HG02763 (cell line): ENCODE measurements around the gene PVRIG.
"Not testable (repeated sequence)": the region's sequence is repeated elsewhere in the genome, so short reads cannot be mapped to it uniquely, and the experiment has no call there.

Source experiments
- ATAC-seq: cut with Tn5 transposase; IDR thresholded peaks from one replicate; pipeline ENCODE4 v1.9.1; 2021; ENCODE audit warnings: mild to moderate bottlenecking, moderate library complexity; ENCODE audit not compliant: unreplicated experiment

The PVRIG gene

DNA sequence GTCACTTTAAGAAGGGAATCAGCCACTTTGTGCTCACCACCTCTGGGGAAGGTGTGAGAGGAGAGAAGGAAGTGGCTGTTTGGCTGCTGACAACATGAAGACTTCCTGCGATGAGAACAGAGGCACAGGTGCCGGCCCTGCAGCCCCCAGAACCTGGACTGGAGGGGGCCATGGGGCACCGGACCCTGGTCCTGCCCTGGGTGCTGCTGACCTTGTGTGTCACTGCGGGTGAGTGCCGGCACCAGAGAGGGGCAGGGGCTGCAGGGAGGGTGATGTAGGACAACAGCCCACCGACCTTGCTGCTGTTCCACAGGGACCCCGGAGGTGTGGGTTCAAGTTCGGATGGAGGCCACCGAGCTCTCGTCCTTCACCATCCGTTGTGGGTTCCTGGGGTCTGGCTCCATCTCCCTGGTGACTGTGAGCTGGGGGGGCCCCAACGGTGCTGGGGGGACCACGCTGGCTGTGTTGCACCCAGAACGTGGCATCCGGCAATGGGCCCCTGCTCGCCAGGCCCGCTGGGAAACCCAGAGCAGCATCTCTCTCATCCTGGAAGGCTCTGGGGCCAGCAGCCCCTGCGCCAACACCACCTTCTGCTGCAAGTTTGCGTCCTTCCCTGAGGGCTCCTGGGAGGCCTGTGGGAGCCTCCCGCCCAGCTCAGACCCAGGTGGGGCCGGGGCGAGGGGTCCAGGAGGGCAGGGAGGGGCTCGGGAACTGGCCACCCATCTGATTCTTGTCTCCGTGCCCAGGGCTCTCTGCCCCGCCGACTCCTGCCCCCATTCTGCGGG lies at the start of gene PVRIG:
Gene PVRIG (plus strand): TSS at position 149 of the 785 bp plus-strand sequence. CDS start 22 bp downstream, at position 171.
- not testable (repeated sequence) for ATAC-seq

DNA sequence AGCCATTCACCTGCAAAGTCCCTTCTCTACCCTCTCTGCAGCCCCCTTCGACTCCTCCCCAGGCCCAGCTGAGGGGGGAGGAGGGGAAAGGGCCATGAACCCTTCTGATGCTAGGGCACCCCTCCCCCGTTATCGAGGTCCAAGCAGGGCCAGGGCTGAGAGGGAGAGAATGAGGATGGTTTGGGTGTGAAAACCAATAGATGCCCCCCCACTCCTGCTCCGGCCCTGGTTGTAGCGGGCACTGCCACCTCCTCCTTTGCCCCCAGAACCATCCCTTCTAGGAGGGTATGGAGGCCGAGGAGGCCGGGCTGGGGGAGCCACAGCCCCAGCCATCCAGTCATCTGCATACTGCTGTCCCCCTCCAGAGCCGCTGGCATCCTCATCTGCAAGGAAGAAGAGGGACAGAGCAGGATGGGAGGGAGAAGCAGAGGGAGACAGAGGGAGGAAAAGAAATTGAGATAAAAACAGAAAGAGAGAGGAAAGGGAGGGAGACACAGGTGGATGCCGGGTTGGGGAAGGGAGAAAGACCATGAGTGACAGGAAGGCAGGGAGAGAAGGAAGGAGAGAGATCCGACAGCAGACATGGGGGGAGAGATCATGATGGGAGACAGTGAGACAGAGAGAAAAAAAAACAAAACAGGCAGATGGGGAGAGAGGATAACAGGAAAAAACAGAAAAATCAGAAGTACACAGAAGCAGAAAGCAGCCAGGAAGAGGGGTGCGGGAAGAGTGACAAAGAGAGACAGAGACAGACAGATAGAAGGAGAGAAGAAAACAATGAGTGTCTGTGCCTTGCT lies 49.5 kb upstream of the PVRIG start:
- ATAC-seq, result no peak

DNA sequence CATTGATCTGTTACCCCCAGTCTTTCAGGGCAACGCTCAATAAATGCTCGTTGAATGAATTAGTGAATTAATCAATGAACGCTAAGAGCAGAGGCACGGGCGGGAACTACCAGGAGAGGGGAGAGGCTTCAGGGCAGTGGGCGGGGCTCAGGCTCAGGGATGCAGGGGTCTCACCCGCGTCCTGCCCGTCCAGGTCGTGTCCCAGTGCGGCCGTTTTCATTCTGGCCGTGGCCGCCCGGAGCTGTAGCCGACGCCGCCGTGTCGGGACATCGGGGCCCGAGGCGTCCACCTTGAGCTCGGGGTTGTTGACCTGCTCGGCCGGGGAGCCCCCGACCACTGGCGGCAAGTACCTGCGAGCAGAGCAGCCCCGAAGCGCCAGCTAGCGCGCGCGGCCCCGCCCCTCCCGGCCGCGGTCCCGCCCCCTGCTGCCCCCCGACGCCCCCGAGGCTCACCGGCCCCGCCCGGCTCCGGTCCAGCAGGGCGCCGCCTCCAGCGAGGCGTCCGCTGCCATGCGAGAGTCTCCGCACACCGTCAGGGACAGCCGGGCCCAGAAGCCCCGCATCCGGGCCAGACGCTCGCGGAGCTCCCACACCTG lies 48.6 kb upstream of the PVRIG start:
- ATAC-seq, result no peak

DNA sequence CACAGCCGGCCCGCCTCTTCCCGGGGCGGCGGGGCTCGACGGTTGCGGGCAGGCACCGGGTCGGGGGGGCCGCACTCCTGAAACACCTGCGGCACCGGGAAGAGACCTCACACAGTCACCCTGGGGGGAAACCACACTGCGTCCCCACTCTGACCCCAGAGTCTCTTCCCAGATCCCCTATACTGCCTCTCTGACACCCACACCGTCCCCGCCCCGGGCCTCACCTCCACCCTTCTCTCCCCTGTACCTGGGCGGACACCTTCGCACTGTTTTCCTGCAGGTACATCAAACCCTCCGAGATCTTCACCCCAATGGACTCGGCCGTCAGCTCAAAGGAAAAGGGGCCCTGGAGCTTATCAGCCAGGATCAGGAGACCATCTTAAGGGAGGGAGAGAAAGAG lies 47.9 kb upstream of the PVRIG start:
- ATAC-seq, result no peak

DNA sequence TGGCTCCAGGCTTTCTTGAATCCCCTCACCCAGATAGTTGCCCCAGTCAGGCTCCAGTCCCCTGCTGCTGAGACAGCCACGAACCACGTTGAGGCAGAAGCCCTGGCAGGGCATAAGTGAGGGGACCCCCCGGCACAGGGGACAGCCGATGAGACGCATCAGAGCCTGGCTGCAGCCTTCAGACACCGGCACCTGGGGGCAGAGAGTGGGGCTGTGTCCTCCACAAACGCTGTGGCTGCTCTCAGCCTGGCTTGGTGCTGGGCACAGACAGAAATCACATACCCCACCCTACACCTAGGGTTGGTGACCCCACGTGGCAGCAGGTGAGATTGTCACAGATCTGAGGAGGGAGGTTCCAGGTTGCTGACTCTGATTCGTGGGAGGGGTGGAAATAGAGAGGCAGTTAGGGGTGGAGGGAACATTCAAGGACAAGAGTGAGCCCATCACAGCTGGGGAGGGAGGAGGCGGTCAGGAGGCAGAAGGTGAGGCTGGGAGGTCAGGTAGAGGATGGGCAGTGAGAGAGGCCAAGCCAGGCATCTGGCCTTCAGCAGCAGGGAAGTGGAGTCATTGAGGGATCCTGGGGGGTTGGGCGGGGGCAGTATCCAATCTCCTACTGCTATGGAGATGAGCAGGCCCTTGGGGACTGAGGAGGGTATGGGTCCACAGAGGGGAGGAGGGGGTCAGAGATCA lies 45.8 kb upstream of the PVRIG start:
- ATAC-seq, result no peak

DNA sequence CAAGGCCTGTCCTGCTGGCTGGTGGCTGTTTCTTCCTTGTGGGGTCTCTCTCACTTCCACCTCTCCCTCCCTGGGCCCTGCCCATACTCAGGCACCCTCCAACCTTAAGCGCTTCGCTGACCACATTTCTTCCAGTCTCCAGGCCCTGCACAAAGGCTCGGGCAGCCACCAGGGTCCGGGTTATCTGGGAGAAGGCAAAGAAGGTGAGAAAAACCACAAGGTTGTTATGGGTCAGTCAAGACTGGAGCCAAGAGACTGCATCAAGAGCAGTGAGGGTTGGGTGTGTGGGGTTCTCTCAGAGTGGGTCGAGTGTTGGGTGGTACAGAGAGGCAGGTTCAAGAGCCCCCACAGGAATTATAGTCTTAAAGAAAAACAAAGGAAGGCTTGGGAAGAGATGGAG lies 45.2 kb upstream of the PVRIG start:
- no peak for ATAC-seq

DNA sequence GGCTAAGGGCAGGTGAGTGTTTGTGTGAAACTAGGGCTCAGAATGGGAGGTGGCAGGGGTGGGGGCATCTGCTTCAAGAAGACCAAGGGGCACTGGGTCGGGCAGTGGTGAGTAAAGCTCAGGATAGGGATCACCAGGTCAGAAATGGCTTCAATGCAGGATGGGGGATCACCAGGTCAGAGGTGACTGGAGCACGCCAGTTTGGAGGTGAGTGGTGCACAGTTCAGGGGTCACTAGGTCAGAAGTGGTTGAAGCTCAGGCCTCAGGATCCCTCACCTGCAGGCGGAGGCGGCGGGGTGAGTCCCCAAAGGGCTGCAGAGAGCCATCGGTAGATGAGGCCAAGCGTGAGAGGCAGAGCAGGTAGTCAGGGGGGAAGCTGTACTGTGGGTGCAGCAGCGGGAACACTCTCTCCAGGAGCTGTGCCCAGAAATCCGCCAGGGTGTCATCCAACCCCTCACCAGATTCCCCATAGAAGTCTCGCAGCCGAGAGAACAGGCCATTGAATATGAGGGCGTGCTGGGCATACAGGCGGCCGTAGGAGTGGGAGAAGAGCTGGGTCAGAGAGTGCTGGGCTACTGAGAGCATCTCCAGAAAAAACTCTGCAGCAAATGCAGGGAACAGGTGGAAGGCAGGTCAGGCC lies 44.3 kb upstream of the PVRIG start:
- no peak for ATAC-seq

DNA sequence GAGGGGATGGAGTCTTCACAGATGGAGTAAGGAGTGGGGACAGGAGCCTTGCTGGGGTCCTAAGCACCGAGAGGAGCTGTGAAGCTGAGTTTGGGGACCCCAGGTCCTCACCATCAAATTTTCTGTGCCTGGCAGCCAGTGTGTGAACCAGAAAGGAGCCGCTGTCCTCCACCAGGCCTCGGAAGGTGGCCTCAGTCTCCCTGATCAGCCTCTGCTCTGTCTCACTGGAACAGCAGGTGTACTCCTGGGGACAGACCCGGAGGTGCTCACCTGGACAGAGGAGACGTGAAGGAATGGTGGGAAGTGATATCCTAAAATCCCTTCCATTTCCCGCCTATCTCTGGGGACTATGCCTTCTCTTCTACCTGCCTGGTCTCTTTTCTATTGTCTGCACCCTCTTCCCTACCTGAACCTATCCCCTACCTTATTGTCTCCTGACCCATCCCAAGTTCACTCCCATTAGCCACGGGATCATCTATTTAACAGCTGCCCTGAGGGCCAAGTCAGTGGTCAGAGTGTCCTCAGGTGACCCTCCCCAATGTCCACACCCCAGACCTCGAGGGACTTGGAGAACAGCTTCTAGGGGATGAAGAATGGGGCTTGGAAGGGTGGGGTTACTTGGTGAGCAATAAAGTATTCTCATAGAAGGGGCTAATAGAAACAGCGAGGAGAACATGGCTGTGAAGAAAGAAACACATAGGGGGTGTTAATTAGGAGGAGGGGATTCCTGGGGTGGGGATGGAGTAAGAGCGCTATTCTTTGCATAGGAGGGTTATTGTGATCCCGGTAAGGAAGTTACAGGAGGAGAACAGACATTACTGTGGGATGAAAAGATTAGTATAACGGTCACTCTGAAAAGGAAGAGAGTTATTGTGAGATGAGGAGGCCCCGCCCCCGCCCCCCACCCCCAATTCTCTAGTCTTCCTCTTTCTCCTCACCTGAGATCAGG lies 43.4 kb upstream of the PVRIG start:
- ATAC-seq, result no peak

DNA sequence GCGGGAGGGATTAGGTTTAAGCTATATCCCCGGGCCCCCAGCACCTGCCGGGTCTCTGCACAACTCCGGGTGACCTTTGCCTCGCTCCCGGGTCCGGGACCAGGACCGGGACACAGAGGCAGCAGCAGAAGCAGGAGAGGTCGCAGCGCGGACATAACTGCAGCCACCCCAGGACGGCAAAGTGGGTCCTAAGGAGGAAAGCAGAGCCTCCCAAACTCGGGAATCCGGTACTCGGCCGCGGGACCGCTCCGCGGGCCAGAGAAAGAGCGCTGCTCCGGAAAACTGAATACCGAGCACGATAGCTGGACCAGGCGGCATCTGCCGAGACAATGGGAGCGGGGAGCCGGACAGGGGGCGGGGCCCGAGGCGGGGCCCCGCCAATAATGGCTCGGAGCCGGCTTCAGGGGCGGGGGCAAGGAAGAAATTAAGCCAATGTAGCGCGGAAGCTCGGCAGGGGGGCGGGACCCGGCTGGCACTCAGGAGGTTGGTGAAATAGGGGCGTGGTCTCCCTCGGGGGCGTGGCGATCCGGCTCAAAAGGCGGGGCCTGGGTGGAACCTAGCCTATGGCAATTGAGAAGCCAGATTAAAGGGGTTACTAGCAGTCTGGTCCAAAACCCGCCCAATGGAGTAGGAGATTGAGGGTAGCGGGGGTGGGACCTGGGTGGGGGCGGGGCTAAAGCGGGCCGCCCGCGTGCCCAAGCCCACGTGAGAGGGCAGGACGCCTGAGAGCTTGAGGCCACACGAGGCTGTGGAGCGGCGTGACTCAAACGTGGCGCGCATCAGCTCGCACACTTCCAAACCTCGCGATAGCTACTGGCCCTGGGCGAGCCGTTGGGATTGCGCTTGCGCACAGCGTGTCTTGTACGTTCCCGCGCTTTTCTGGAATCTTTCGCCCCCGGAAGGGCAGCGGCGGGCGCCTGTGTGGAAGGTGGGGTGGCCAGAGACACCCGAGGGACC lies 42.4 kb upstream of the PVRIG start, which contains the start of the genes GPC2 and STAG3:
Gene GPC2 (minus strand): TSS at position 337 of the 957 bp plus-strand sequence. CDS start 182 bp downstream, at position 155.
Gene STAG3 (plus strand): TSS at position 874 of the 957 bp plus-strand sequence. CDS start 2,639 bp downstream, outside the sequence.
- peak; percentile 86 for ATAC-seq

DNA sequence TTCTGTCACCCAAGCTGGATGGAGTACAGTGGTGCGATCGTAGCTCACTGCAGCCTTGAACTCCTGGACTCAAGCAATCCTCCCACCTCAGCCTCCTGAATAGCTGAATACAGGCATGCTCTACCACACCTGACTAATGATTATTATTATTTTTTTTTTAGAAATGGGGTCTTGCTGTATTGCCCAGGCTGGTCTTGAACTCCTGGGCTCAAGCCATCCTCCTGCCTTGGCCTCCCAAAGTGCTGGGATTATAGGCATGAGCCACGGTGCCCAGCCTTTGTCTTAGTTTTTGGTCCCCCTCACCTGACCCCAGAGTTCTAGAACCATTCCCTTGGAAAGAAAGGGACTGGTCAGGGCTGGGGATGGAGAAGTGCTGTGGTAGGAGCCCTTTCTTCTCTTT lies 39.7 kb upstream of the PVRIG start:
- ATAC-seq, result not testable (repeated sequence)

DNA sequence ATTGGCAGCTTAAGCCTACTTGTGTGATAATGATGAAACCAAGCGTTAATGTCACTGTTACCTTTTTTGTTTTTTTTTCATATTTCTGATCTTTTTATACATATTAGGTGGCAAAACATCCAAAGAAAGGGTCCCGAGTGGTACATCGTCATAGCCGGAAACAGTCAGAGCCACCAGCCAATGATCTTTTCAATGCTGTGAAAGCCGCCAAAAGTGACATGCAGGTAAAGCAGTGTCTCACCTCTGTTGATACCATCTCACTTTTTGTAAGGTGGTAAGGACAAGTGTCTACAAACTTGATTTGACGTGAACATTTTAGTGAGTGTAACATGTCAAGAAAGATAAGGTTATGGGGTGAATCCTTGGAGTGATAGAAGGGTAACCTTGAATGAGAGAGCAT lies 37.1 kb upstream of the PVRIG start:
- not testable (repeated sequence) for ATAC-seq

DNA sequence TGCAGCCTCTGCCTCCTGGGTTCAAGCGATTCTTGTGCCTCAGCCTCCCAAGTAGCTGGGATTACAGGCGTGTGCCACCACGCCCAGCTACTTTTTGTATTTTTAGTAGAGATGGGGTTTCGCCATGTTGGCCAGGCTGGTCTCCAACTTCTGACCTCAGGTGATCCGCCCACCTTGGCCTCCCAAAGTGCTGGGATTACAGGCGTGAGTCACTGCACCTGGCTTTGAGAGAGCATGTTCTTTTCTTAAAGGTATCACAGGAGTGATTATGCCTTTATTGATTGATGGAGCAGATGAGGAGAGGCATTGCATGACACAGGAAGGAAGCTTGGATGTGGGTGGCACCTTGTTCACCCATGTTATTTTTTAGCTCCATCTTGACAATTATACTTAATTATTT lies 36.7 kb upstream of the PVRIG start:
- ATAC-seq, result not testable (repeated sequence)

DNA sequence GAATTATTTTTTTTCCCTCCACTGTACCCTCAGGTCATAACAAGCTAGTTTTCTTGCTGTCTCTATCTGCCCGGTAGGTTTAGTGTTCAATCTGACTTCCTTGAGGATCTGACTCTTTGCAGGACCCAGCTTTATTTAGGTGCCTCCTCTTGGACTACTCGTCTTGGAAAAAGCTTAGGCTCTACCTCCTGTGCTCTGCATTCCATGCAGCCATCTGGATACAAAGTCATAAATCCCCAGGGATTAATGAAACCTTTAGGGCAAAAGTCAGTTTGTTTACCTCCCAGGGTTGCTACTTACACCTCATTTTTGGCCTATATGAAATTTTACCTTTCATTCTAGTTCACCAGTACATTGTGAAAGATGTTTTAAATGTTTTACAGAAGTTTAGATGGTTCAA lies 34.0 kb upstream of the PVRIG start:
- ATAC-seq, result no peak

DNA sequence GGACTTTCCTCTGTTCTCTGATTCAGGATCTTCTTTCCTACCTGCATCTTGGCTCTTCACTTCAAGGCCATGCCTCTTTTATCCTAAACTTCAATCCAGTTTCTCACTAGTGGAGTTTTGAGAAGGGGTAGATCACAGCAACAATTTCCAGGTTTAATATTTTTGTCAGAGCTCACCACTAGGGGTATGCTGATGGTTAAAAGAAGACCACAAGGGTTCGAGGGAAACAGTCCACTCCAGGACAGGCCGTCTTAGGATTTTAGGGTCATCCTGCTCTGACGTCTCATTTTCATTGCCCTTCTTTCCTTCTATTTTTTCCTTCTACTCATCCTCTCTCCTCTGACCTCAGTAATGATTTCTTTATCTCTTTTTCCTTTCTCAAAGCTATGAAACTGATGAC lies 30.7 kb upstream of the PVRIG start:
- ATAC-seq, result no peak

DNA sequence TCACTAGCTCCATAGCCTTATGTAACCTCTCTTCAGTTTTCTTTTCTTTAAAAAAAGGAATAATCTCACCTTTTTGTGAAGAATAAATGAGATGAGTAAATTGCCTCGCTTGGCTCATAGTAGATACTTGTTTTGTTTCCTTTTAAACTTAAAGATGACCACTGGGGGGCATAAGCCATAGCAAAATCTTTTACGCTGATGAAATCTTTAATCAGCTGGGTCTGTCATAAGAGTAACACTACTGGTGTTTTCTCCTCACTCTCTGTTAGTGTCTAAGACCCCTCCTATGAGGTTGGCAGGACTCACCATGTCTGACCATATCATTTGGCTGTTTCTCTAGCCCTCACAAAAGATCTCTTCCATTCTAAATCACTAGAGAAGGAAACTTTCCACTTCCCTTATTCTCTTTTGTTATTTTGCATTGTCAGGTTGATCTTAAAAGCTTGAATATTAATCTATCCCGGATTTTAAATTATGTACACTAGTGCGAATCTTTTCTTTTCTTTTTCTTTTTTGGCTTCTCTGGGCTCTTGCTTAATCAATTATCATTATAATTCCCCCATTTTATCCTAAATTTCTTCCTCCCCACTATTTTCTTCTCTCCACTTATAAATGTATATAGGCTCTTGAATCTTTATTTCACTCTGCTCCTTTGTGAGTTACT lies 29.6 kb upstream of the PVRIG start:
- ATAC-seq, result no peak

DNA sequence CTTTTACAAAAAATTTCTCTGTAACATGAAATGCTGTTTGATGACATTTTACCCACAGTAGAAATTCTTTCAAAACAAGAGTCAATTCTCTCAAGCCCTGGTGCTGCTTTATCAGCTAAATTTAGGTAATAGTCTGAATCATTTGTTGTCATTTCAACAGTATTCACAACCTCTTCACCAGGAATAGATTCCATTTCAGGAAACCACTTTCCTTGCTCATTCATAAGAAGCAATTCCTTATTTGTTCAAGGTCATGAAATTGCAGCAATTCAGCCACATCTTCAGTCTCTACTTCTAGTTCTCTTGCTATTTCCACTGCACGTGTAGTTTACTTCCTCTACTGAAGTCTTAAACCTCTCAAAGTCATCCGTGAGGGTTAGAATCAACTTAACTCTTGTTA lies 28.0 kb upstream of the PVRIG start:
- ATAC-seq, result no peak

DNA sequence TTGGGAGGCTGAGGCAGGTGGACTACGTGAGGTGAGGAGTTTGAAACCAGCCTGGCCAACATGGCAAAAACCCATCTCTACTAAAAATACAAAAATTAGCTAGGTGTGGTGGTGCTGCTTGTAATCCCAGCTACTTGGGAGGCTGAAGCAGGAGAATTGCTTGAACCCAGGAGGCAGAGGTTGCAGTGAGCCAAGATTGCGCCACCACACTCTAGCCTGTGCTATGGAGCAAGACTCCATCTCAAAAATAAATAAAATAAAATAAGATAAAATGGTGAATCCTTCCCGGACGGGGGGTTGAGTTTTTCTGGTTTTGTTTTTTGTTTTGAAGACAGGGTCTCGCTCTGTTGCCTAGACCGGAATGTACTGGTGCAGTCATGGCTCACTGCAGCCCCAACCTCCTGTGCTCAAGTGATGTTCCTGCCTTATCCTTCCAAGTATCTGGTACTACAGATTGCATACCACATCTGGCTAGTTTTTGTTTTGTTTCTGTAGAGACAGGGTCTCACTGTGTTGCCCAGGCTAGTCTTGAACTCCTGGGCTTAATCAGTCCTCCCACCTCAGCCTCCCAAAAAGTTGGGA lies 27.4 kb upstream of the PVRIG start:
- not testable (repeated sequence) for ATAC-seq
